Measurements from ENCODE around the gene TRDN.

The TRDN gene

GRCh38 chr6:123662757-123663156 is 26.0 kb upstream of the TRDN start:
- no peak for DNase-seq (ENCODE audit: low read depth)
- TF ChIP-seq CTCF (IDR thresholded peaks at IDR 0.05; ENCODE audit: low read length, missing control alignments), result no peak
- no peak overlapping the region for H3K4me3 ChIP-seq (replicated peaks; ENCODE audit: low read depth, low read length)

GRCh38 chr6:123661105-123661891 is 24.5 kb upstream of the TRDN start:
- no peak for TF ChIP-seq CTCF (IDR thresholded peaks at IDR 0.05; ENCODE audit: low read length, missing control alignments)
- no peak for DNase-seq (ENCODE audit: low read depth)
- H3K4me3 ChIP-seq (replicated peaks; ENCODE audit: low read depth, low read length), result no peak overlapping the region

GRCh38 chr6:123659960-123660748 is 23.4 kb upstream of the TRDN start:
- TF ChIP-seq CTCF (IDR thresholded peaks at IDR 0.05; ENCODE audit: low read length, missing control alignments), result no peak
- no peak overlapping the region for H3K4me3 ChIP-seq (replicated peaks; ENCODE audit: low read depth, low read length)
- DNase-seq (ENCODE audit: low read depth), result no peak

GRCh38 chr6:123658848-123659247 is 22.1 kb upstream of the TRDN start:
- TF ChIP-seq CTCF (IDR thresholded peaks at IDR 0.05; ENCODE audit: low read length, missing control alignments), result no peak
- DNase-seq (ENCODE audit: low read depth), result no peak
- no peak overlapping the region for H3K4me3 ChIP-seq (replicated peaks; ENCODE audit: low read depth, low read length)

- TF ChIP-seq CTCF (IDR thresholded peaks at IDR 0.05; ENCODE audit: low read length, missing control alignments), result no peak
- no peak overlapping the region for H3K4me3 ChIP-seq (replicated peaks; ENCODE audit: low read depth, low read length)
- no peak for DNase-seq (ENCODE audit: low read depth)
These were observed 19.0 kb upstream of the TRDN start for GRCh38 chr6:123655521-123656306.

- TF ChIP-seq CTCF (IDR thresholded peaks at IDR 0.05; ENCODE audit: low read length, missing control alignments), result no peak
- no peak overlapping the region for H3K4me3 ChIP-seq (replicated peaks; ENCODE audit: low read depth, low read length)
- DNase-seq (ENCODE audit: low read depth), result no peak
These were observed 12.0 kb upstream of the TRDN start for GRCh38 chr6:123648723-123649122.

Data from fibroblast of pulmonary artery (primary cell).